NCI-H524 treated with DMSO at 0.1 percent for 48 hours (cell line): ENCODE measurements around the gene UMODL1.
"Not testable (repeated sequence)": the region's sequence is repeated elsewhere in the genome, so short reads cannot be mapped to it uniquely, and the experiment has no call there.

Experiments
- DNase-seq: peaks from one replicate; lab custom pipeline; 2025; lab: John Stamatoyannopoulos, UW

The UMODL1 gene

DNA sequence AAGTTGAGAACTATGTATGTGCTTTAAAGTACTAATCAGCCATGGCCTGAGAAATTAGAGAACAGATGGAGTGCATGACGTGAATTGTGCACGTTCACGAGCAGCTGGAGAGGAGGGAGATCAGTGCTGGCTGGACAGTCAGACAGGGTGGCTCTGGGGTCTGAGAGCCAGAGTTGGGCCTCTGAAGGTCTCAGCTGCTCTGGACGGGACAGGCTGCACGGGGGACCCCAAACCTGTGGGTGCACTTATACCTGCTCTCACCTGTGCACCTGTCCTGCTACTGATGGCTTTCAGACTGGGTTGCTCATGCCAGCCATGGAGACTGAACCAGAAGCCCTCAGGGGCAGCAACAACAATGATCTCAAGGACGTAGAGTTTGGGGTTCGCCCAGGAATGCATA lies 43.5 kb downstream of the UMODL1 start:
- no peak for DNase-seq

DNA sequence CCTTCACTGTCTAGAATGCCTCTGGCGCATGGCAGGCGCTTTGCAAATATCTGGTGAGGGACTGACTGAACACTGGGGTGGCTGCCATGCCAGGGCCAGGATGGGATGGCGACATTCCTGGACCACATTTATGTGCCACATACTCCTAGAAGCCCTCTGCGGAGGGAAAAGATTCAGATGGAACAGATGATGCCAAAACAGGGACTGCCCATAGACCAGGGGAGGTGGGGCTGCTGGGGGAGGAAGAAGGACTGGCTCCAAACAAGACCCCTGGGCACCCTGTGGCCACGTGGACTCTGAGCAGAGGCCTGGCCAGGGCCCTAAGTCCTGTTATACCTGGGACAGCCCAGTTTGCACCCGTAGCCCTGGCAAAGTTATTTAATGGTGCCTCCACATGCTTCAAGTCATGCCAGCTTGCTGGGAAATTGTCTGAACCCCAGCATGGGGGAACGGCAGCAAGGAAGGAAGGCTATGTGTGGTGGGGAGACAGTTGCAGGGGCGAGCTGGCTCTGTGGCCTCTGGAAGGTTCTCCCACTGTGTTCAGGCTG lies 44.1 kb downstream of the UMODL1 start:
- DNase-seq, result no peak

DNA sequence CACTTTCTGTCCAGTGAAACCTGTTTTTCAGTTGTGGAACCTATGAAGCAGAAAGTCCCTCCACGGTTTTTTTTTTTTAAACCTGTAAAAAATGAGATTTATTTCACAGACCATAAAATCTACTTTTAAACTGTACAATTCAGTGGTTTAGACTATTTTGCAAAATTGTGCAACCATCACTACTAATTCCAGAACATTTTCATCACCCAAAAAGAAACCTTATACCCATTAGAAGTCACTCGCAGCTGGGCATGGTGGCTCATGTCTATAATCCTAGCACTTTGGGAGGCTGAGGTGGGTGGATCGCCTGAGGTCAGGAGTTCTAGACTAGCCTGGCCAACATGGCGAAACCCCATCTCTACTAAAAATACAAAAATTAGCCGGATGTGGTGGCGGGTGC lies 45.4 kb downstream of the UMODL1 start:
- not testable (repeated sequence) for DNase-seq

DNA sequence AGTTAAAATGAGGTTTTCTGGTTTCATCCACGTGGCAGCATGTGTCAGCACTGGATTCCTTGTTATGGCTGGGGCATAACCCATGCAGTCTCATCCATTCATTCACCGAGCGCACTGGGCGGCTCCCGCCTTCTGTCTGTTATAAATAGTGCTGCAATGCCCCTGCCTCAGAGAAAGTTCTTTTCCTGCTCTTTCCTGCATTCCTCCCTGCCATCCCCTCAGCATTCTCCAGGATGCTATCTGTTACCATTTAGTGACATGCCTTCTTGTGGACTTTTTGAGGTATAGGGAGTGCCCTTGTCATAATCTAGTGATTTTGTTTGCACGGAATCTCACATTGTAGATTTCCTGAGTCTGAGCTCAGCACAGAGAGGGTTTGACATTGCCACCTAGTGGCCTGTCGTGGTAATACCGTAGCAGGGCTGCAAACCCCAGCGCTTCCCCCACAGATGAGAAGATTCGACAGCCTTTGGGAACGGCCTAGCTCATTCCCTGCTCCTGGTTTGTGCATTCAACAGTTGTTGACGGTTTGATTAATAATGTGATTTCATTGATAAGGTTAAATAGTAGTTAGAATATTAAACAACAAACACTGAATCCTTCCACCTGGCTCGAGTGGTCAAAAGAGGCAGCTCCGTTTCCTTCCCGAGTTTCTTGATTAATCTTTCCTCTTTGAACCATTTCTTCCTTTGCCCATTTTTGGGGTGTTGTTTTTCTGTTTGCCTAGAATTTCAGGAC lies 46.3 kb downstream of the UMODL1 start:
- DNase-seq, result no peak

DNA sequence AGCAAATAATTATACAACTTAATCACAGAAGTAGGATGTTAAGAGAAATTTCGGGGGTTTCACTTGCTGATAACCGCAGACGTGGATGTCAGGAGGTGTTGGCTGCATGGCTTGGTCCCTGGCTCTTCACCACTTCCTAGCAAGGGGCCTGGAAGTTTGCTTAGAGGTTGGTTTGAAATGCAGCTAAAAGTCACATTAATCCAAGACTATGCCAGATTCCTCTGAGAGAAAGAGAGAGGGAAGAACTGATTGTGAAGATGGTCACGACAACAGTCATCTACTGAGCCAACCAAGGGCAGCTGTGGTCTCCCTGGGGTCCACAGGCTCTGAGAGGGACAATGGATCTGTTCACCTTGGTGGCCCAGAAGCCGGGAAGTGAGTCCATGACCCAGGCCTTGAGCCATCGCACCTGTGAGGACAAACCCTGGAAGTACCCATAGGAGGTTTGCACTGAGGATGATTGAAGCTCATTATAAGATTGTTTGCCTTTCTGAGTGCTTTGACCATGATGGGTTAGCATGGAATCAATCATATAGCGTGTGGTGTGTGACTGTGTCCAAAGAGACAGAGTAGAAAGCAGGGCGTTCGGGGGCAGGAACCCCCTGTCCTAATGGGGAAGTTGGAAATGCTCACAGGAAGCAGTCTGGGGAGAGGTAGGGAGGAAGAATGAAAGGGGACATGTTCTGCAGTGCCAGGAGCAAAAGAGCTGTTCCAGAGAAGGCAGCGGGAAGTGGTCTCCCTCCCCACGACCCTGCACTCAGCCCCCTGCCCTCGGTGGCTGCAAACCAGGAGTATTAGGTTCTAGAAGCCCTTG lies 47.1 kb downstream of the UMODL1 start:
- DNase-seq, result no peak

DNA sequence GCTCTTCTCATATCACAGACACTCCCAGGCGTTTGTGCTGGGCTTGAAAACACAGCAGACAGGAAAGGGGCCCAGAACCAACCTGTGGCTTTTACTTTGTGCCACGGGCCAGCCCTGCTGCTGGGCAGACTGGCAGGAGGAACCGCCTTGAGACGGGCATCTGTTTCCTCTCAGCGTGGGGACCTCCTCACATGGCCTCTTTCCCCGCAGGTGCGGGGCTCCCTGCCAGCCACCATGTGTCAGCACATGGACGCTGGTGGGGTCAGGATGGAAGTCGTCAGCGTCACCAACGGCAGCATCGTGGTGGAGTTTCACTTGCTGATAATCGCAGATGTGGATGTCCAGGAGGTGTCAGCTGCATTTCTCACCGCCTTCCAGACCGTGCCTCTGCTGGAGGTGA lies 47.8 kb downstream of the UMODL1 start:
- DNase-seq, result no peak

DNA sequence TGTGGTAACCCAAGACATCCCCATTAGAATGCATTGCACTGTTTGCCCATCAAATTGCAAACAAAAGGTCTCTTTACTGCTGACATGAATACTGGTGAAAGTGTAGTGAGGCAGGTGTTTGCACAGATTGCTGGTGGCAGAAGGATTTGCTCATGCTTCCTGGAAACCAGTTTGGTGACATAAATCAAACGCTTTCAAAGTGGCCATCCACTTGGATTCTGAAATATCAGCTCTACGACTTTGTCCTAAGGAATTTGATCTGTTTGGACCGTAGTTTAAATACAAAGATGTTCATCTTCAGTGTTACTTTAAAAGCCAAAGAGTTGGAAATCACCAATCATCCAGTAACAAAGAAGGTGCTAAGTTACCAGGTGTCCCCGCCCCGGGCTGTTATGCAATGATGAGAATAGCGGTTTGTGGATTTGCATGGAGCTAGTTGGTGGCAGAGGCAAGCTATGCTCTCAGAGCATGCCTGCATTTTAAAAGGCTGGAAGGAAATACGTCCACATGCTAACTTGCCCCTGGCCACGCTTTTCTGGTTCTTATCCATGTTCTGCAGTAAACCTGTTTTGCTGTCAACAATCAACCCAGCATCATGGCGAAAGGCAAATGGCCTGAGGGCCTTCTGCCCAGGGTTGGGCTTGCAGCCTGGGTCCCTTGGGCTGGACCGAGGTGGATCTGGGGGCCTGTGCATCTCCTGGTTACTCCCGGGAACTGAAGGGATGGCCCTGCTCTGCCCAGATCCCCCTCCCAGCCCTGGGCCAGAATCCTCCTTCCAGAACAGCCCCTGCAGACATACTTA lies 49.2 kb downstream of the UMODL1 start:
- DNase-seq, result no peak

DNA sequence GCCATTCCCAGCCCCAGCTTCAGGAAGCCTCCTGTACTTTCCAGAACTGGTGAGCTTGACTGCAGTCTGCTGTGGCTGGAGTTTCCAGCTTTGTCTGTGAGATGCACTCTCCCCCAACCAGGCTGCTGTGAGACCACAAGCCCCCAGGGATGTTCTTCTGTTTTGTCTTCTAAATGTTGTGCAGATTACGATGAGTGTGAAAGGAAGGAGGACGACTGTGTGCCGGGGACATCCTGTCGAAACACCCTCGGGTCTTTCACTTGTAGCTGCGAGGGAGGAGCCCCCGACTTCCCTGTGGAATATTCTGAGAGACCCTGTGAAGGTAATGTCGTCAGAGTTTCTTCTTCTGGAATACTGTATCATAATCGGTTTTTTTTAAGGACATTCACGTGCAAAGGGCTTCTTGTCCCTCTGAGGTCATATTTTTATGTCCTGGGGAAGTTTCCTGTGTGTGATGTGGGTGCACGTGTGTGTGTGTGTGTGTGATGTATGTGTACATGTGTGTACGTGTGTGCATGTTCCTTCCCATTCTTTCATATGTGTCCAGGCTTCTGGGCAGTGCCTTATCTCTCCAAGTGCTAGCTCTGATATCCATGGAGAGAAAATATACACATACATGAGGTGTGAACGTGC lies 49.9 kb downstream of the UMODL1 start:
- DNase-seq, result no peak

DNA sequence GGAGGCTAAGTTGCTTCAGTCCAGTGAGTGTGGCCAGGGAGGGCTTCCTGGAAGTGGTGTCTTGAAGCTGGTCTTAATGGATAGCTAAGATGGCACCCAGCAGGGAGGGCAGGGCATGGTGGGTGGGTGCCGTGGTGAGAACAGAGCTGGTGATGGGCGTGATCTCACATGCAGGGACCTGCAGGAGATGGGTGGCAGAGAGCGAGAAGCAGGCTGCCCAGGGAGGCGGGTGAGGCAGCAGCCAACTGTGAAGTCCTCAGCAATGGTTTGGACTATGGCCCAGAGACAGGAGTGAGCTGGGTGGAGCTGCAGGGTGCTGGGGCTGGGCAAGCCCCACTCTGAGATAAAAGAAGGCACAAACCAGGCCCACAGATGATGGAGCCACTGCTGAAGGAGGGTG lies 50.7 kb downstream of the UMODL1 start:
- DNase-seq, result no peak

DNA sequence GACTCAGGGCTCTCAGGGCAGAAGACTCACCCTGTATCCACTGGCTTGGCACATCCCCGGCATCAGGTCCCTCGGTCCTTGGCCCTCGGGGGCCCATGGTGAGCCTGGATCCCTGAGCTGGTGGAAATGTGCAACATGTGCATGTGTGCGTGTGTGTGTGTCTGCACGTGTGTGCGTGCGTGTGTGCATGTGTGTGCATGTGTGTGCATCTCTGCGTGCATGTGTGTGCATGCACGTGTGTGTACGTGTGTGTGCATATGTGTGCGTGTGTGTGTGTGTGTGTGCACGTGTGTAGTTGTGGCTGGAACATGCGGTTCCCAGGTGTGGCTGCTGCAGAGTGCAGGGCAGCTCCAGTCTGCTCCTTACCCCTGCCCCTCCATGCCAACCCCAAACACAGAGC lies 51.3 kb downstream of the UMODL1 start:
- no peak for DNase-seq

DNA sequence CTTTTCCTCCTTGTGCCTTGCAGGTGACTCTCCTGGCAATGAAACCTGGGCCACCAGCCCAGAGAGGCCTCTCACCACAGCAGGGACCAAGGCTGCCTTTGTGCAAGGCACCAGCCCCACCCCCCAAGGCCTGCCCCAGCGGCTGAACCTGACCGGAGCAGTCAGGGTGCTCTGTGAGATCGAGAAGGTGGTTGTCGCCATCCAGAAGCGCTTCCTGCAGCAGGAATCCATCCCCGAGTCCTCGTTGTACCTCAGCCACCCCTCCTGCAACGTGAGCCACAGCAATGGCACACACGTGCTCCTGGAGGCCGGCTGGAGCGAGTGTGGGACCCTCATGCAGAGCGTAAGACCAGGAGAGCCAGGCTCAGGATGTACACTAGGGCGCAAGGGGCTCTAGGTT lies 51.7 kb downstream of the UMODL1 start:
- no peak for DNase-seq

DNA sequence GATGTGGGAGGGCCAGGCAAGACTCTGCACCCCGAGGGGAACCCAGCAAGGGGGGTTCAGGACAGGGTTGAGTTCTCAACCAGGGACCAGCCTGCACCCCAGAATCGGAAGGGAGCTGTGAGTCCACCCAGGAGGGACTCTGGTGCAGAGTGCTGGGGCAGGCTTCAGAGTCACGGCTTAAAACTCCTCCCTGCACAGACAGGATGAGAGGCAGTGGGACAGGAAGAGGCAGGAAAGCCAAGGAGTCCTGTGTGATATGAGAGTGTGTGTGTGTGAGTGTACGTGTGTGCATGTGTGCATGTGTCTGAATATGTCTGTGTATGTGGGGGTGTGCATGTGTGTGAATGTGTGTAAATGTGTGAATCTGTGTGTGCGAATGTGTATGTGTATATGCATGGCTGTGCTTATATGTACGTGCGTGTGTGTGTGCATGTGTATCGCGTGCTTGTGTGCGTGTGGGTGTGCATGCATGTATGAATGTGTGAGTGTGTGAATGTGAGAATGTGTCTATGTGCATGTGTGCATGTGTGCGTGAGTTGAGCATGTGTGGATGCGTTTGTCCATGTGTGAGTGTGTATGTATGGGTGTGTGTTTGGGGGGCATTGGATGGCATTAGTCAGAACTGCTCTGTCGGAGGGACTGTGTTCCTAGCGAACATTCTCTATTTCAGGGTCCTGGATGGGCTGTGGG lies 52.2 kb downstream of the UMODL1 start:
- DNase-seq, result no peak

DNA sequence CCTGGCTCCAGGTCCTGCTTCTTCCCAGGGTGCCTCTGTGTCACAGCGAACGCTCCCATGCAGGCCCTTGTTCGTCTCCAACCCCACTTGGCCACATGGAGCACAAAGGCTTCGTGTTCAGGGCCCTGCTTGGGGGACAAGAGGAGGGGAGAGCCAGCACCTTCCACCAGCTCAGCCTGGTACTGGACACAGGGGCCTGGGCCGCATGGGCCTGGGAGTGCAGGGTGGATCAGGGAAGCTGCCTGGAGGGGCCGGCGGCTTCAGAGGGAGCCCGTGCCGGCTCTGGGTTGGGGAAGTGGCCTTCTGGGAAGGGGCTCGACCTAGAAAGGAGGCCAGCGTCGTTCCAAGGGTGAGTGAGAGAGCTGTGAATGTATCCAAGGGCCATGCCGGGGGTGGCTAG lies 53.0 kb downstream of the UMODL1 start:
- no peak for DNase-seq

DNA sequence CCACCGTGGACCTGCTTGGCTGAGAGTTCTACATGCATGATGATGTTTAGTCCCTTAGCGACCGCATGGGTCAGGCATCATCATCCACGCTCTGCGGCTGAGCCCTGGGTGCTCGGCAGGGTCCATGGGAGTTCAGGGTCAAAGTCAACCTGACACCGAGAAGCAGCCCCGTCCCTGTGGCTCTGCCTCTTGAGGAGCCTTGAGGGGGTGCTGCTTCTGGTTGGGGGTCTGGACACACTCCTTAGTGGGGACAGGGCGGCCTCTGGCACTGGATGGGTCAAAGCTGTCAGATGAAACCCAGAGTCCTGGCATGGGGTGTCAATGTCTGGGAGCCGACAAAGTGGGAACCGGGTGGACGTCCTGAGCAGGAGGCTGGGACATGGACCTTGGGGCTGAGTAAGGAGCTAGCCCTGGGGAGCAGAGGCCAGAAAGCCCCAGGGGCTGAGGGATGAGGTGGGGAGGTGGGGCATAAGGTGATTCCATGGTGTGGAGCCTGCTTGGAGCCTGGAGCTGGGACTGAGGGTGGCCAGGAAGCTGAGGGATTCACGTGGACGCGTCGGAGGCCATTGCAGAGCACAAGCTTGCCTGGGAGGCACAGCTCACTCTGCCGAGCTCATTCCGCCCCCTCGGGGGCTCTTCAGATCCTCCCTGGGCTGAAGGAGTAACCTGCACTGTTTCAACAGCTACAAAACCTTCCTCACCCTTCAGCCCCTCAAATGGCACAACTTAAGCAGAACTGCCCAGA lies 53.9 kb downstream of the UMODL1 start:
- no peak for DNase-seq

DNA sequence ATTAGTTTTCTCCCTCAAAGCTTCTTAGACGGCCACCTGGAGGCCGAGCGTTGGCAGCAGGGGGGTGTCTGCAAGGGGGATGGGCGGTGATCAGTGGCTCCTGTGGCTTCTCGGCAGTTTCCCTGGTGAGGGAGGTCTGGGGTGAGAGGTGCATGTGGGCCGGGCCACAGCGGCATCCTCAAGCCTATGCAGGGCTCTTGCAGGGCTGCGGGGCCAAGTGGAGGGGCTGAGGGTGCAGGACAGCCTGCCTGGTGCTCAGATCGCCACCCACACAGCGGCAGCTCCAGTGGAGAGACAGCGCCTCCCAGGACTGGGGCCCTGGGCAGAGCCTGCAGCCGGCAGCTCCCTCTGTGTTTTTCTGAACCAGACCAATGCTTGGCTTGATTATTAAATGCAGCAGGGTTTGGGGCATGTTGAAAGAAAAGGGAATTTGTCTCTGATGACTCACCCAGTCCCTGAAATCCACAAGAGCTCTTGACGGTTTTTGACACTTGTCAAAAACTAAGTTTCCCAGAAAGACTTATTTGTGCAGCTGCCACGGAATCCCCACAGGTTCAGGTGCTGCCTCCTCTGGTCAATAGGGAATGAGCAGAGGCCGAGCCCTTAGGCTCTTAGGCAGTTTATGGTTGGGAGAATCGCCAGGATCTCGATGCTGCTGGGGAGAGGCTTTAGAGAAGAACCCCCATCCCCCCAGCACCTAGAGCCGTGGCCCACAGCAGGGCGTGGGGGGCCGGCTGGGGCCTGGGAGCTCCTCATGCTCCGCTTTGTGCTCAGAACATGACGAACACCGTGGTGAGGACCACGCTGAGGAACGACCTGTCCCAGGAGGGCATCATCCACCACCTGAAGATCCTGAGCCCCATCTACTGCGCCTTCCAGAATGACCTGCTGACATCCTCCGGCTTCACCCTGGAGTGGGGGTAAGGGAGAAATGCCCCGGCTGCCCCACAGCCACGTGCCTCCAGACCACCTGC lies 54.7 kb downstream of the UMODL1 start:
- no peak for DNase-seq

DNA sequence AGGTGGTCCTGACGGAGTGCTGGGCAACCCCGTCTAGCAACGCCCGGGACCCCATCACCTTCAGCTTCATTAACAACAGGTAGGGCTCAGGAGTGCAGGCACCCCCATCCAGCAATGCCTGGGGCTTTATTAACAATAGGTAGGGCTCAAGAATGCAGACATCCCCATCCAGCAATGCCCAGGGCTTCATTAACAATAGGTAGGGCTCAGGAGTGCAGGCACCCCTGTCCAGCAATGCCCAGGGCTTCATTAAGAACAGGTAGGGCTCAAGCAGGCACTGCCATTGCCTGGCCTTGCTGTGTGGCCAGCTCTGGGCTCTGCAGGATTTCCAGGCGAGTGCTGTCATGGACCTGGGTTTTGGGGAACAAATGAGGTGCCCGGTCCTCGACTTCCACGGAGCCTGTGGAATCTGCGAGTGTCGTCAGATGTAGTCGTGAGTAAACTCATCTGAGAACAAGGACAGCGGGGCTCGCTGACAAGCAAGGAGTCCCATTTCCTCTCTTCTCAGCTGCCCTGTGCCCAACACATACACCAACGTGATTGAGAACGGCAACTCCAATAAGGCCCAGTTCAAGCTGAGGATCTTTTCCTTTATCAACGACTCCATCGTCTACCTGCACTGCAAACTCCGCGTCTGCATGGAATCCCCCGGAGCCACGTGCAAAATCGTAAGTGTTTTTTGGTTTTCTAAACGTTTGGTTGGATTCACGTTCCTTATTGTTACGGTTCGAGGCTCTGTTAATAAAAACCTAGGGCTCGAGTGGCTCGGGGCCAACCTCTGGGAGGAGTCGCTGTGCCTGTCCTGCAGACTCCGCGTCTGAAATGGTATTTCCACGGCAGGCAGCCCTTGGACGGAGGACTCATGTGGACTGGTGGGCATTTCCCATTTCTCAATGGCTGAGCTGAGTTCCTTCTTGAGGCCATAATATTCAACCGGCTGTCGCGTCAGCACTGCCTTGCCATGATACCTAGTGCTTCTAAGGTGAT lies 56.3 kb downstream of the UMODL1 start:
- DNase-seq, result no peak

DNA sequence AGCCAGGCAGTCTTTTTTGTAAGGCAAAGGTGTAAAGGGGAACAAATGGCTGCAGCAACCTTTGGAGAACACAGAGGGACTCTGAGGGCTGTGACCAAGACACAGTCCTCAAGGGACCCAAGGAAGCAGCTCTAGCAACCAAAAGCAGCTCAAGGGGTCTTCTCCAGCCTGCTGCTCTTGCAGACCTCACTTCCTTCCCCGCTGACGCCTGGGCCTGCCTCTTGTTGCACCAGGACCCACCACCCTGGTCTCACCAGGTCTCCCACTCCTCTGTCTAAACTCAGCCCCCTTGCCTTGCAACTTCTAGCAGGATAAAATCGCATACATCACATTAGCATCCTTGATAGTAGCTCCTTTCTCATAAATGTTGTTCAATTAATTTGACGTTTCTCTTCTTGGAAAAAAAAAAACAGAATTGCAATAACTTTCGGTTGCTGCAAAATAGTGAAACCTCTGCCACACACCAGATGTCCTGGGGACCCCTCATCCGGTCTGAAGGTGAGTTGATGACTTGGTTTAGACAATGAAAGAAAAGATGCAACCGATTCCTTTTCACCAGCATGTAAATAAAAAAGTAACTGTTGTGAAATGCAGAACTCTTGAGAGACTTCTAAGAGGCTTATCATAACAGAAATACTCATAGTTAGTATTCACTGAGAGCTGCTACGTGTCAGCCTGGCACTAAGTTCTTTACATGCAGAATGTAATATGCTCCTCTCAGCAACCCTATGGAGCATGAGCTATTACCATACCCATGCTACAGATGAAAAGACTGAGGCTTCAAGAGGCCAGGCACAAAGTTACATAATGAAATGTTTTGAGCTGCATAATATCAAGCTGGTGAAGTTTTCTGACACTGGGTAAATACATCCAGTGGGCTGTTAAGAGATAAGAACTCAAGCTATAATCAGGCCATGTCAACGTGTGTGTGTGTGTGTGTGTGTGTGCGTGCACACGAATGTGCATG lies 58.5 kb downstream of the UMODL1 start:
- no peak for DNase-seq
